GM23338 (cell line): ENCODE data around the gene FNDC3B.

Experiments
- CREB1 ChIP-seq: fragments of 250-450 bp; sonication (Bioruptor Pico); IDR thresholded peaks from 2 replicates; pipeline ENCODE4 v1.5.0; 2020; ENCODE audit warnings: low read depth, mild to moderate bottlenecking, moderate library complexity
- CTCF ChIP-seq, 2 experiments: fragments of 200-600 bp in 1 of 2; sonication (generic) in 1 of 2; conservative IDR thresholded peaks; 2 replicates each; pipeline versions ENCODE4 v1.5.1 to v1.6.1; 2016 to 2017; ENCODE audit warnings: antibody characterized with exemption in 2 of 2, low read depth in 2 of 2, mild to moderate bottlenecking in 2 of 2, moderate library complexity in 1 of 2
- ETS1 ChIP-seq: IDR thresholded peaks from 2 replicates; pipeline ENCODE4 v1.6.1; 2016; ENCODE audit warnings: antibody characterized with exemption
- EZH2 ChIP-seq: fragments of 200-600 bp; sonication (generic); IDR thresholded peaks from one replicate; pipeline ENCODE4 v1.8.0; 2017; ENCODE audit warnings: antibody characterized with exemption, mild to moderate bottlenecking, low read depth; ENCODE audit not compliant: unreplicated experiment
- EZH2phosphoT487 ChIP-seq: fragments of 200-600 bp; sonication (generic); IDR thresholded peaks from one replicate; pipeline ENCODE4 v1.8.1; 2018; ENCODE audit warnings: antibody characterized with exemption; ENCODE audit not compliant: unreplicated experiment
- JUNB ChIP-seq: IDR thresholded peaks from one replicate; pipeline ENCODE4 v1.6.1; 2016; ENCODE audit warnings: antibody characterized with exemption; ENCODE audit not compliant: unreplicated experiment
- POLR2AphosphoS5 ChIP-seq: IDR thresholded peaks from 2 replicates; pipeline ENCODE4 v1.6.1; 2016; ENCODE audit warnings: antibody characterized with exemption, low read depth
- REST ChIP-seq: IDR thresholded peaks from one replicate; pipeline ENCODE4 v1.6.1; 2018; ENCODE audit warnings: antibody characterized with exemption; ENCODE audit not compliant: unreplicated experiment
- ZNF114 ChIP-seq: fragments of 250-450 bp; sonication (Bioruptor Pico); IDR thresholded peaks from 2 replicates; pipeline ENCODE4 v1.5.0; 2020; ENCODE audit warnings: mild to moderate bottlenecking, moderate library complexity
- ZNF331 ChIP-seq: fragments of 250-450 bp; sonication (Bioruptor Pico); IDR thresholded peaks from 2 replicates; pipeline ENCODE4 v1.5.0; 2020; ENCODE audit warnings: low read depth, mild to moderate bottlenecking, moderate library complexity
- TF ChIP-seq, protein P1 (sequence below): fragments of 250-450 bp; sonication (Bioruptor Pico); IDR thresholded peaks from 2 replicates; pipeline ENCODE4 v1.5.0; 2020; ENCODE audit warnings: mild to moderate bottlenecking, moderate library complexity

GRCh38 chr3:172173316-172174254 lies 134.2 kb downstream of the FNDC3B start:
- no peak for TF ChIP-seq EZH2
- no peak for TF ChIP-seq JUNB
- TF ChIP-seq POLR2AphosphoS5, result no peak
- TF ChIP-seq EZH2phosphoT487, result no peak
- TF ChIP-seq CTCF (conservative IDR thresholded peaks at IDR 0.05; ENCODE audit: low read depth in 2 of 2), result no peak
- no peak for TF ChIP-seq ZNF114 (CRISPR knock-in tag)
- no peak for TF ChIP-seq REST
- no peak for TF ChIP-seq ZNF331
- TF ChIP-seq CREB1 (CRISPR knock-in tag), result no peak
- TF ChIP-seq, protein P1, sequence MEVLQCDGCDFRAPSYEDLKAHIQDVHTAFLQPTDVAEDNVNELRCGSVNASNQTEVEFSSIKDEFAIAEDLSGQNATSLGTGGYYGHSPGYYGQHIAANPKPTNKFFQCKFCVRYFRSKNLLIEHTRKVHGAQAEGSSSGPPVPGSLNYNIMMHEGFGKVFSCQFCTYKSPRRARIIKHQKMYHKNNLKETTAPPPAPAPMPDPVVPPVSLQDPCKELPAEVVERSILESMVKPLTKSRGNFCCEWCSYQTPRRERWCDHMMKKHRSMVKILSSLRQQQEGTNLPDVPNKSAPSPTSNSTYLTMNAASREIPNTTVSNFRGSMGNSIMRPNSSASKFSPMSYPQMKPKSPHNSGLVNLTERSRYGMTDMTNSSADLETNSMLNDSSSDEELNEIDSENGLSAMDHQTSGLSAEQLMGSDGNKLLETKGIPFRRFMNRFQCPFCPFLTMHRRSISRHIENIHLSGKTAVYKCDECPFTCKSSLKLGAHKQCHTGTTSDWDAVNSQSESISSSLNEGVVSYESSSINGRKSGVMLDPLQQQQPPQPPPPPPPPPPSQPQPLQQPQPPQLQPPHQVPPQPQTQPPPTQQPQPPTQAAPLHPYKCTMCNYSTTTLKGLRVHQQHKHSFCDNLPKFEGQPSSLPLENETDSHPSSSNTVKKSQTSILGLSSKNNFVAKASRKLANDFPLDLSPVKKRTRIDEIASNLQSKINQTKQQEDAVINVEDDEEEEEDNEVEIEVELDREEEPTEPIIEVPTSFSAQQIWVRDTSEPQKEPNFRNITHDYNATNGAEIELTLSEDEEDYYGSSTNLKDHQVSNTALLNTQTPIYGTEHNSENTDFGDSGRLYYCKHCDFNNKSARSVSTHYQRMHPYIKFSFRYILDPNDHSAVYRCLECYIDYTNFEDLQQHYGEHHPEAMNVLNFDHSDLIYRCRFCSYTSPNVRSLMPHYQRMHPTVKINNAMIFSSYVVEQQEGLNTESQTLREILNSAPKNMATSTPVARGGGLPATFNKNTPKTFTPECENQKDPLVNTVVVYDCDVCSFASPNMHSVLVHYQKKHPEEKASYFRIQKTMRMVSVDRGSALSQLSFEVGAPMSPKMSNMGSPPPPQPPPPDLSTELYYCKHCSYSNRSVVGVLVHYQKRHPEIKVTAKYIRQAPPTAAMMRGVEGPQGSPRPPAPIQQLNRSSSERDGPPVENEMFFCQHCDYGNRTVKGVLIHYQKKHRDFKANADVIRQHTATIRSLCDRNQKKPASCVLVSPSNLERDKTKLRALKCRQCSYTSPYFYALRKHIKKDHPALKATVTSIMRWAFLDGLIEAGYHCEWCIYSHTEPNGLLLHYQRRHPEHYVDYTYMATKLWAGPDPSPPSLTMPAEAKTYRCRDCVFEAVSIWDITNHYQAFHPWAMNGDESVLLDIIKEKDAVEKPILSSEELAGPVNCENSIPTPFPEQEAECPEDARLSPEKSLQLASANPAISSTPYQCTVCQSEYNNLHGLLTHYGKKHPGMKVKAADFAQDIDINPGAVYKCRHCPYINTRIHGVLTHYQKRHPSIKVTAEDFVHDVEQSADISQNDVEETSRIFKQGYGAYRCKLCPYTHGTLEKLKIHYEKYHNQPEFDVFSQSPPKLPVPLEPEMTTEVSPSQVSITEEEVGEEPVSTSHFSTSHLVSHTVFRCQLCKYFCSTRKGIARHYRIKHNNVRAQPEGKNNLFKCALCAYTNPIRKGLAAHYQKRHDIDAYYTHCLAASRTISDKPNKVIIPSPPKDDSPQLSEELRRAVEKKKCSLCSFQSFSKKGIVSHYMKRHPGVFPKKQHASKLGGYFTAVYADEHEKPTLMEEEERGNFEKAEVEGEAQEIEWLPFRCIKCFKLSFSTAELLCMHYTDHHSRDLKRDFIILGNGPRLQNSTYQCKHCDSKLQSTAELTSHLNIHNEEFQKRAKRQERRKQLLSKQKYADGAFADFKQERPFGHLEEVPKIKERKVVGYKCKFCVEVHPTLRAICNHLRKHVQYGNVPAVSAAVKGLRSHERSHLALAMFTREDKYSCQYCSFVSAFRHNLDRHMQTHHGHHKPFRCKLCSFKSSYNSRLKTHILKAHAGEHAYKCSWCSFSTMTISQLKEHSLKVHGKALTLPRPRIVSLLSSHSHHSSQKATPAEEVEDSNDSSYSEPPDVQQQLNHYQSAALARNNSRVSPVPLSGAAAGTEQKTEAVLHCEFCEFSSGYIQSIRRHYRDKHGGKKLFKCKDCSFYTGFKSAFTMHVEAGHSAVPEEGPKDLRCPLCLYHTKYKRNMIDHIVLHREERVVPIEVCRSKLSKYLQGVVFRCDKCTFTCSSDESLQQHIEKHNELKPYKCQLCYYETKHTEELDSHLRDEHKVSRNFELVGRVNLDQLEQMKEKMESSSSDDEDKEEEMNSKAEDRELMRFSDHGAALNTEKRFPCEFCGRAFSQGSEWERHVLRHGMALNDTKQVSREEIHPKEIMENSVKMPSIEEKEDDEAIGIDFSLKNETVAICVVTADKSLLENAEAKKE, result no peak
- TF ChIP-seq ETS1, result no peak
